Adrenal gland (tissue), 12 donors: ENCODE results near the gene WWOX. TPM values are rescaled to one million over a fixed set of nuclear protein-coding genes. Genes with fewer than 3 reads are reported as not detected.

Source experiments
- DNase-seq, 7 donors: peaks; one replicate each; pipeline ENCODE4 v3.0.0-alpha.2; 2019 to 2020
- H3K27ac ChIP-seq, 5 donors: fragments of 200-600 bp; sonication (generic) in 4 of 5; 1 replicate in 3 of 5; 2 replicates in 2 of 5; pipeline versions ENCODE4 v1.5.1 to v1.8.0; 2016 to 2020; ENCODE audit warnings: mild to moderate bottlenecking in 1 of 5
- H3K27me3 ChIP-seq: fragments of 200-600 bp; 2 replicates; pipeline ENCODE4 v1.8.0; 2021
- H3K36me3 ChIP-seq, 2 donors: fragments of 200-600 bp; replicated peaks in 1 of 2; 1 replicate in 1 of 2; 2 replicates in 1 of 2; pipeline versions ENCODE4 v1.5.1 to v1.8.0; 2018 to 2022
- H3K4me1 ChIP-seq, 2 donors: fragments of 200-600 bp; replicated peaks in 1 of 2; 1 replicate in 1 of 2; 2 replicates in 1 of 2; pipeline versions ENCODE4 v1.5.1 to v1.8.0; 2018 to 2021
- H3K4me3 ChIP-seq, 4 donors: fragments of 200-600 bp; sonication (generic) in 3 of 4; one replicate each; pipeline ENCODE4 v1.5.1; 2016 to 2018
- H3K9me3 ChIP-seq, 3 donors: fragments of 200-600 bp; sonication (generic) in 1 of 3; replicated peaks in 1 of 3; 1 replicate in 2 of 3; 2 replicates in 1 of 3; pipeline versions ENCODE4 v1.5.1 to v1.8.0; 2016 to 2021
- CTCF ChIP-seq, 6 experiments: fragments of 450-650 bp in 4 of 6; fragments of 200-600 bp in 2 of 6; sonication (generic) in 1 of 6; IDR thresholded peaks; 1 replicate in 5 of 6; 2 replicates in 1 of 6; pipeline versions ENCODE4 v1.5.1 to v1.8.0; 2016 to 2021; ENCODE audit warnings: antibody characterized with exemption in 6 of 6, mild to moderate bottlenecking in 2 of 6, moderate library complexity in 1 of 6
- POLR2A ChIP-seq, 2 donors: fragments of 450-650 bp; IDR thresholded peaks; one replicate each; pipeline ENCODE4 v1.6.1; 2017; ENCODE audit warnings: antibody characterized with exemption in 2 of 2, mild to moderate bottlenecking in 2 of 2, moderate library complexity in 1 of 2
- WGBS, 4 donors: extraction: QIAGEN DNeasy Blood & Tissue Kit in 2 of 4; methylation state at CpG; one replicate each; pipeline versions ENCODE4 v1.1.5 to v1.1.7; 2013 to 2017; 5-methylcytosine and 5-hydroxymethylcytosine counted together
- intact Hi-C, 2 donors: fragments of 100-400 bp; cut with DNase I; formaldehyde crosslinking; loops; one replicate each; pipeline versions ENCODE4 v1.14.1 to v1.15.0; 2022 to 2023
- polyA plus RNA-seq, 3 donors: library from polyadenylated mRNA; stranded (reverse); fragments of 200-250 nt in 2 of 3; fragments of 350-450 nt in 1 of 3; fragmentation: Illumina TruSeq in 1 of 3; extraction: RNeasy Lipid Tissue Mini Kit (QIAGEN cat#74804) in 1 of 3; gene quantifications; one replicate each; pipeline ENCODE4 v1.2.3, GENCODE V29; 2013 to 2014
- total RNA-seq, 9 donors: library from RNA; depleted of rRNA in 4 of 9; stranded (reverse); fragments of >200 nt in 4 of 9; fragments of 120-200 nt in 1 of 9; fragmentation: NEBNext Ultra II Directional in 1 of 9; extraction: Animal tissue kit (Norgen Biotek cat#: 25700) in 1 of 9; gene quantifications; one replicate each; pipeline versions ENCODE4 v1.1.0 to v1.2.4, GENCODE V29; 2013 to 2023
- donor health status: healthy with polysubstance abuse.
- donor health status: Bipolar disorder and iron deficiency.
- donor health status: DM: yes; HTN: yes; CAD: no.
- donor health status: DM: no; HTN: no; CAD: no.
- donor health status: DM: no; HTN: no; CAD: no.
- donor health status: DM: yes; HTN: yes; CAD: no.

Gene WWOX
- total and polyA plus RNA-seq, 12 donors = 11.8 to 74.6 (median 20.5) TPM

- Histone ChIP-seq H3K4me1 (no peaks in the 10 kb centered on the region), H3K4me3 (no peak overlapping the region), H3K9me3 (no peaks in the 10 kb centered on the region), H3K27me3 (no peaks in the 10 kb centered on the region), H3K27ac (no peak overlapping the region), H3K36me3 (no peaks in the 10 kb centered on the region)
- DNase-seq = no peak
- 76 to 80% (median 78%) methylated on average over 6 of the region's 6 CpGs for WGBS, 4 donors
- intact Hi-C loops = no loop called here
- TF ChIP-seq CTCF (IDR thresholded peaks at IDR 0.05) = no peak
- no peak for TF ChIP-seq POLR2A (IDR thresholded peaks at IDR 0.05)
Measured at GRCh38 chr16:78290395-78290794, 190.9 kb downstream of the WWOX start.

- Histone ChIP-seq H3K27ac (no peak overlapping the region), H3K27me3 (no peaks in the 10 kb centered on the region), H3K4me3 (no peak overlapping the region), H3K4me1 (no peaks in the 10 kb centered on the region), H3K36me3 (no peaks in the 10 kb centered on the region), H3K9me3 (no peaks in the 10 kb centered on the region)
- TF ChIP-seq CTCF (IDR thresholded peaks at IDR 0.05) (no peak), POLR2A (IDR thresholded peaks at IDR 0.05) (no peak)
- peak in 1 of 7 donors; percentile 17 for DNase-seq
- intact Hi-C loops = no loop called here
- 66 to 73% (median 69%) methylated on average over 12 of the region's 12 CpGs for WGBS, 4 donors
Measured at GRCh38 chr16:78290872-78291591, 191.6 kb downstream of the WWOX start.

- no peaks in the 10 kb centered on the region for H3K4me1 ChIP-seq
- DNase-seq = peak in 1 of 7 donors; percentile 24
- WGBS, 4 donors = 42 to 74% (median 58%) methylated on average over 5 of the region's 5 CpGs
- no peak overlapping the region for H3K27ac ChIP-seq
- H3K4me3 ChIP-seq = no peak overlapping the region
- TF ChIP-seq POLR2A (IDR thresholded peaks at IDR 0.05) = no peak
- no peak for TF ChIP-seq CTCF (IDR thresholded peaks at IDR 0.05)
- H3K36me3 ChIP-seq = no peaks in the 10 kb centered on the region
- no peaks in the 10 kb centered on the region for H3K9me3 ChIP-seq
- intact Hi-C loops = no loop called here
- no peaks in the 10 kb centered on the region for H3K27me3 ChIP-seq
Measured at GRCh38 chr16:78291604-78292003, 192.2 kb downstream of the WWOX start.

GRCh38 chr16:78292086-78292843, 192.8 kb downstream of the WWOX start:
- WGBS, 4 donors = 74 to 92% (median 81%) methylated on average over 4 of the region's 4 CpGs
- Histone ChIP-seq H3K4me3 (no peak overlapping the region), H3K27me3 (no peaks in the 10 kb centered on the region), H3K36me3 (no peaks in the 10 kb centered on the region), H3K27ac (no peak overlapping the region), H3K4me1 (no peaks in the 10 kb centered on the region), H3K9me3 (no peaks in the 10 kb centered on the region)
- intact Hi-C loops = no loop called here
- no peak for TF ChIP-seq POLR2A (IDR thresholded peaks at IDR 0.05)
- TF ChIP-seq CTCF (IDR thresholded peaks at IDR 0.05) = no peak
- DNase-seq = no peak
